HuH-7 (cell line): ENCODE results near the gene FBXO11.

Experiments
- DNase-seq: peaks from one replicate; pipeline ENCODE4 v3.0.0; 2011; ENCODE audit warnings: low spot score

Gene FBXO11

GRCh38 chr2:47783486-47784351 is 122.6 kb downstream of the FBXO11 start:
- DNase-seq: peak; percentile 60

- peak; percentile 80 for DNase-seq
Observed at GRCh38 chr2:47782671-47783485, 123.4 kb downstream of the FBXO11 start, which contains the start of gene MSH6. TSS of gene MSH6 (plus strand) at chr2:47783145. CDS start at chr2:47783234, 89 bp downstream.

- DNase-seq: peak; percentile 26
Observed at GRCh38 chr2:47782381-47782670, 124.0 kb downstream of the FBXO11 start.

GRCh38 chr2:47779426-47779790 is 126.9 kb downstream of the FBXO11 start:
- no peak for DNase-seq

- DNase-seq: no peak
Observed at GRCh38 chr2:47778698-47779425, 127.4 kb downstream of the FBXO11 start.

GRCh38 chr2:47777277-47777937 is 128.9 kb downstream of the FBXO11 start:
- DNase-seq: no peak

- no peak for DNase-seq
Observed at GRCh38 chr2:47774567-47774966, 131.7 kb downstream of the FBXO11 start.

GRCh38 chr2:47772343-47772742 is 134.0 kb downstream of the FBXO11 start:
- DNase-seq: no peak

- DNase-seq: no peak
Observed at GRCh38 chr2:47771211-47771610, 135.1 kb downstream of the FBXO11 start.

GRCh38 chr2:47769318-47769717 is 137.0 kb downstream of the FBXO11 start:
- DNase-seq: no peak

GRCh38 chr2:47767880-47768609 is 138.3 kb downstream of the FBXO11 start:
- peak; percentile 58 for DNase-seq

GRCh38 chr2:47767497-47767844 is 138.8 kb downstream of the FBXO11 start:
- no peak for DNase-seq

- no peak for DNase-seq
Observed at GRCh38 chr2:47751856-47752414, 154.4 kb downstream of the FBXO11 start.

- DNase-seq: no peak
Observed at GRCh38 chr2:47747878-47748277, 158.4 kb downstream of the FBXO11 start.

- no peak for DNase-seq
Observed at GRCh38 chr2:47744074-47744473, 162.2 kb downstream of the FBXO11 start.

- no peak for DNase-seq
Observed at GRCh38 chr2:47741637-47742036, 164.7 kb downstream of the FBXO11 start.

GRCh38 chr2:47741101-47741500 is 165.2 kb downstream of the FBXO11 start:
- no peak for DNase-seq
